Mucosa of stomach (tissue), 1 donor: Measurements from ENCODE around the gene SSU72.
"Not testable (repeated sequence)": the region's sequence is repeated elsewhere in the genome, so short reads cannot be mapped to it uniquely, and the experiment has no call there.

Source experiments
- H3K27me3 ChIP-seq: one replicate; pipeline ENCODE4 v1.7.0; 2013; ENCODE audit warnings: mild to moderate bottlenecking, low read length; ENCODE audit not compliant: control insufficient read depth, insufficient read depth
- H3K36me3 ChIP-seq: one replicate; pipeline ENCODE4 v1.7.0; 2013; ENCODE audit warnings: low read length; ENCODE audit not compliant: control insufficient read depth, insufficient read depth
- H3K4me1 ChIP-seq: one replicate; pipeline ENCODE4 v1.7.0; 2013; ENCODE audit warnings: mild to moderate bottlenecking, low read length; ENCODE audit not compliant: control insufficient read depth, insufficient read depth
- H3K4me3 ChIP-seq: one replicate; pipeline ENCODE4 v1.7.0; 2013; ENCODE audit warnings: low read length
- H3K9ac ChIP-seq: one replicate; pipeline ENCODE4 v1.7.0; 2013; ENCODE audit warnings: mild to moderate bottlenecking, low read length, moderate library complexity
- H3K9me3 ChIP-seq: one replicate; pipeline ENCODE4 v1.7.0; 2013; ENCODE audit warnings: mild to moderate bottlenecking, low read length, moderate library complexity; ENCODE audit not compliant: control insufficient read depth
- donor health status: Pancreatic carcinoma.

Gene SSU72

GRCh38 chr1:1533894-1534291 is 40.8 kb downstream of the SSU72 start:
- H3K36me3 ChIP-seq, H3K9ac ChIP-seq, H3K9me3 ChIP-seq, H3K4me1 ChIP-seq, H3K27me3 ChIP-seq, H3K4me3 ChIP-seq: not testable (repeated sequence)

- not testable (repeated sequence) for H3K27me3 ChIP-seq, H3K4me3 ChIP-seq, H3K36me3 ChIP-seq, H3K4me1 ChIP-seq, H3K9me3 ChIP-seq, H3K9ac ChIP-seq
Measured at GRCh38 chr1:1533176-1533893, 41.3 kb downstream of the SSU72 start.

GRCh38 chr1:1531947-1532346 is 42.7 kb downstream of the SSU72 start:
- Histone ChIP-seq H3K9me3 (no peaks in the 10 kb centered on the region), H3K4me1 (no peaks in the 10 kb centered on the region), H3K9ac (no peak overlapping the region), H3K4me3 (no peak overlapping the region), H3K36me3 (no peaks in the 10 kb centered on the region), H3K27me3 (no peaks in the 10 kb centered on the region)

- Histone ChIP-seq H3K4me1 (no peaks in the 10 kb centered on the region), H3K4me3 (no peak overlapping the region), H3K9ac (no peak overlapping the region), H3K9me3 (no peaks in the 10 kb centered on the region), H3K36me3 (no peaks in the 10 kb centered on the region), H3K27me3 (no peaks in the 10 kb centered on the region)
Measured at GRCh38 chr1:1529936-1530335, 44.7 kb downstream of the SSU72 start.

- Histone ChIP-seq H3K9ac (no peak overlapping the region), H3K27me3 (no peaks in the 10 kb centered on the region), H3K36me3 (no peaks in the 10 kb centered on the region)
Measured at GRCh38 chr1:1529321-1529720, 45.3 kb downstream of the SSU72 start.

GRCh38 chr1:1528301-1529267 is 46.1 kb downstream of the SSU72 start:
- H3K36me3 ChIP-seq = no peaks in the 10 kb centered on the region
- no peaks in the 10 kb centered on the region for H3K9me3 ChIP-seq
- no peaks in the 10 kb centered on the region for H3K27me3 ChIP-seq
- H3K4me1 ChIP-seq = no peaks in the 10 kb centered on the region
- no peak overlapping the region for H3K4me3 ChIP-seq
- H3K9ac ChIP-seq = no peak overlapping the region

More at GRCh38 chr1:1529321-1529720, 45.3 kb downstream of the SSU72 start:
- H3K4me1 ChIP-seq = no peaks in the 10 kb centered on the region
- no peaks in the 10 kb centered on the region for H3K9me3 ChIP-seq
- H3K4me3 ChIP-seq = no peak overlapping the region

GRCh38 chr1:1527092-1527816 is 47.4 kb downstream of the SSU72 start:
- no peak overlapping the region for H3K9ac ChIP-seq
- no peak overlapping the region for H3K4me3 ChIP-seq
- no peaks in the 10 kb centered on the region for H3K9me3 ChIP-seq
- no peaks in the 10 kb centered on the region for H3K27me3 ChIP-seq
- no peaks in the 10 kb centered on the region for H3K4me1 ChIP-seq
- H3K36me3 ChIP-seq = no peaks in the 10 kb centered on the region

- H3K36me3 ChIP-seq, H3K9me3 ChIP-seq, H3K9ac ChIP-seq, H3K27me3 ChIP-seq, H3K4me3 ChIP-seq, H3K4me1 ChIP-seq: not testable (repeated sequence)
Measured at GRCh38 chr1:1526476-1526875, 48.2 kb downstream of the SSU72 start.

- H3K27me3 ChIP-seq, H3K4me3 ChIP-seq, H3K36me3 ChIP-seq, H3K9me3 ChIP-seq, H3K9ac ChIP-seq, H3K4me1 ChIP-seq: not testable (repeated sequence)
Measured at GRCh38 chr1:1524750-1525383, 49.8 kb downstream of the SSU72 start.

- not testable (repeated sequence) for H3K9me3 ChIP-seq, H3K4me3 ChIP-seq, H3K9ac ChIP-seq, H3K36me3 ChIP-seq, H3K4me1 ChIP-seq, H3K27me3 ChIP-seq
Measured at GRCh38 chr1:1523651-1524050, 51.0 kb downstream of the SSU72 start.

- not testable (repeated sequence) for H3K9me3 ChIP-seq, H3K27me3 ChIP-seq, H3K36me3 ChIP-seq, H3K4me3 ChIP-seq, H3K4me1 ChIP-seq, H3K9ac ChIP-seq
Measured at GRCh38 chr1:1523226-1523625, 51.4 kb downstream of the SSU72 start.

- H3K27me3 ChIP-seq, H3K36me3 ChIP-seq, H3K9ac ChIP-seq, H3K4me3 ChIP-seq, H3K9me3 ChIP-seq, H3K4me1 ChIP-seq: not testable (repeated sequence)
Measured at GRCh38 chr1:1522536-1522935, 52.1 kb downstream of the SSU72 start.
